Muscle layer of colon (tissue), 2 donors: ENCODE measurements around the gene CCL25.
"Not testable (repeated sequence)": the region's sequence is repeated elsewhere in the genome, so short reads cannot be mapped to it uniquely, and the experiment has no call there.

Experiments
- H3K27ac ChIP-seq: one replicate; pipeline ENCODE4 v1.7.0; 2013; ENCODE audit warnings: low read depth, mild to moderate bottlenecking, low read length, moderate library complexity
- H3K27me3 ChIP-seq, 2 donors: one replicate each; pipeline ENCODE4 v1.7.0; 2013; ENCODE audit warnings: low read length in 2 of 2, mild to moderate bottlenecking in 2 of 2; ENCODE audit not compliant: insufficient read depth in 2 of 2, control insufficient read depth in 1 of 2
- H3K36me3 ChIP-seq: one replicate; pipeline ENCODE4 v1.7.0; 2013; ENCODE audit warnings: mild to moderate bottlenecking, low read length; ENCODE audit not compliant: insufficient read depth
- H3K4me1 ChIP-seq: one replicate; pipeline ENCODE4 v1.7.0; 2013; ENCODE audit warnings: mild to moderate bottlenecking, low read length; ENCODE audit not compliant: insufficient read depth
- H3K4me3 ChIP-seq, 2 donors: one replicate each; pipeline ENCODE4 v1.7.0; 2013; ENCODE audit warnings: low read length in 2 of 2, low read depth in 1 of 2, mild to moderate bottlenecking in 1 of 2, moderate library complexity in 1 of 2
- H3K9ac ChIP-seq: one replicate; pipeline ENCODE4 v1.7.0; 2013; ENCODE audit warnings: low read length
- H3K9me3 ChIP-seq: one replicate; pipeline ENCODE4 v1.7.0; 2013; ENCODE audit warnings: mild to moderate bottlenecking, low read length
- donor health status: abdominal sarcoma.
- donor health status: Adenocarcinoma of cecum.

Gene CCL25

GRCh38 chr19:8089664-8090601 is 37.4 kb downstream of the CCL25 start:
- Histone ChIP-seq H3K36me3 (no peaks in the 10 kb centered on the region), H3K9me3 (no peaks in the 10 kb centered on the region), H3K4me3 (no peak overlapping the region), H3K9ac (no peak overlapping the region), H3K4me1 (no peaks in the 10 kb centered on the region), H3K27ac (no peak overlapping the region), H3K27me3 (no peaks in the 10 kb centered on the region)

- Histone ChIP-seq H3K27ac (no peak overlapping the region), H3K36me3 (no peaks in the 10 kb centered on the region), H3K4me3 (no peak overlapping the region), H3K9me3 (peaks cover 9% of the 10 kb centered on the region), H3K4me1 (no peaks in the 10 kb centered on the region), H3K27me3 (no peaks in the 10 kb centered on the region), H3K9ac (no peak overlapping the region)
Observed at GRCh38 chr19:8090950-8091349, 38.4 kb downstream of the CCL25 start.

GRCh38 chr19:8093740-8094139 is 41.2 kb downstream of the CCL25 start:
- peaks cover 21% of the 10 kb centered on the region for H3K9me3 ChIP-seq
- no peak overlapping the region for H3K27ac ChIP-seq
- no peaks in the 10 kb centered on the region for H3K27me3 ChIP-seq
- H3K36me3 ChIP-seq: no peaks in the 10 kb centered on the region
- H3K9ac ChIP-seq: no peak overlapping the region
- H3K4me1 ChIP-seq: no peaks in the 10 kb centered on the region
- H3K4me3 ChIP-seq: no peak overlapping the region

GRCh38 chr19:8094336-8094735 is 41.8 kb downstream of the CCL25 start:
- Histone ChIP-seq H3K4me3 (no peak overlapping the region), H3K9ac (no peak overlapping the region), H3K9me3 (peaks cover 21% of the 10 kb centered on the region)

GRCh38 chr19:8095354-8095886 is 42.9 kb downstream of the CCL25 start:
- H3K36me3 ChIP-seq: no peaks in the 10 kb centered on the region
- H3K4me3 ChIP-seq: peak overlapping the region in 1 of 2 donors; percentile 38

More at GRCh38 chr19:8094336-8094735, 41.8 kb downstream of the CCL25 start:
- Histone ChIP-seq H3K36me3 (no peaks in the 10 kb centered on the region), H3K27me3 (no peaks in the 10 kb centered on the region), H3K27ac (no peak overlapping the region), H3K4me1 (no peaks in the 10 kb centered on the region)

GRCh38 chr19:8096071-8096470 is 43.5 kb downstream of the CCL25 start:
- Histone ChIP-seq H3K27ac (no peak overlapping the region), H3K27me3 (no peaks in the 10 kb centered on the region), H3K4me1 (no peaks in the 10 kb centered on the region), H3K9me3 (peaks cover 21% of the 10 kb centered on the region), H3K9ac (no peak overlapping the region), H3K4me3 (no peak overlapping the region), H3K36me3 (no peaks in the 10 kb centered on the region)

More at GRCh38 chr19:8095354-8095886, 42.9 kb downstream of the CCL25 start:
- Histone ChIP-seq H3K9me3 (peaks cover 21% of the 10 kb centered on the region), H3K27ac (no peak overlapping the region), H3K9ac (no peak overlapping the region), H3K27me3 (no peaks in the 10 kb centered on the region), H3K4me1 (no peaks in the 10 kb centered on the region)

GRCh38 chr19:8097198-8097597 is 44.6 kb downstream of the CCL25 start:
- Histone ChIP-seq H3K4me1 (no peaks in the 10 kb centered on the region), H3K27ac (no peak overlapping the region), H3K36me3 (no peaks in the 10 kb centered on the region), H3K9me3 (peaks cover 21% of the 10 kb centered on the region), H3K27me3 (no peaks in the 10 kb centered on the region), H3K9ac (no peak overlapping the region), H3K4me3 (no peak overlapping the region)

- H3K4me1 ChIP-seq: no peaks in the 10 kb centered on the region
- H3K9ac ChIP-seq: no peak overlapping the region
- H3K27ac ChIP-seq: no peak overlapping the region
- no peak overlapping the region for H3K4me3 ChIP-seq
- H3K36me3 ChIP-seq: no peaks in the 10 kb centered on the region
- H3K9me3 ChIP-seq: peaks cover 21% of the 10 kb centered on the region
- H3K27me3 ChIP-seq: no peaks in the 10 kb centered on the region
Observed at GRCh38 chr19:8097681-8098567, 45.4 kb downstream of the CCL25 start.

- Histone ChIP-seq H3K9ac (no peak overlapping the region), H3K27ac (no peak overlapping the region)
Observed at GRCh38 chr19:8101311-8101710, 48.8 kb downstream of the CCL25 start.

GRCh38 chr19:8101910-8102309 is 49.4 kb downstream of the CCL25 start:
- not testable (repeated sequence) for H3K4me1 ChIP-seq, H3K9ac ChIP-seq, H3K36me3 ChIP-seq, H3K9me3 ChIP-seq, H3K27ac ChIP-seq, H3K27me3 ChIP-seq, H3K4me3 ChIP-seq

More at GRCh38 chr19:8101311-8101710, 48.8 kb downstream of the CCL25 start:
- Histone ChIP-seq H3K9me3 (peaks cover 9% of the 10 kb centered on the region), H3K27me3 (no peaks in the 10 kb centered on the region), H3K4me1 (no peaks in the 10 kb centered on the region), H3K36me3 (no peaks in the 10 kb centered on the region), H3K4me3 (no peak overlapping the region)

- Histone ChIP-seq H3K27ac (no peak overlapping the region), H3K4me1 (no peaks in the 10 kb centered on the region), H3K4me3 (no peak overlapping the region), H3K9ac (no peak overlapping the region), H3K27me3 (no peaks in the 10 kb centered on the region), H3K9me3 (no peaks in the 10 kb centered on the region), H3K36me3 (no peaks in the 10 kb centered on the region)
Observed at GRCh38 chr19:8105471-8105870, 52.9 kb downstream of the CCL25 start.
